HEK293 (cell line): ENCODE results near the gene GZF1.

Source experiments
- ZNF138 ChIP-seq: fragments of 450-650 bp; formaldehyde crosslinking; IDR thresholded peaks from 2 replicates; pipeline ENCODE4 v1.5.1; 2016; ENCODE audit warnings: missing biosample characterization, missing genetic modification characterization, borderline replicate concordance
- ZNF274 ChIP-seq, 2 experiments: fragments of 200-500 bp in 1 of 2; fragments of 450-650 bp in 1 of 2; sonication (Bioruptor generic) in 1 of 2; formaldehyde crosslinking in 1 of 2; IDR thresholded peaks; 2 replicates each; pipeline versions ENCODE4 v1.5.1 to v1.6.1; 2014 to 2016; ENCODE audit warnings: borderline replicate concordance in 1 of 2, inconsistent platforms in 1 of 2, low read length in 1 of 2, missing biosample characterization in 1 of 2, missing genetic modification characterization in 1 of 2
- TF ChIP-seq, protein P1 (sequence below): fragments of 450-650 bp; formaldehyde crosslinking; optimal IDR thresholded peaks from 2 replicates; pipeline ENCODE3; 2016; ENCODE audit warnings: missing biosample characterization, mild to moderate bottlenecking, missing genetic modification characterization
- TF ChIP-seq, protein P2 (sequence below): fragments of 450-650 bp; formaldehyde crosslinking; IDR thresholded peaks from 2 replicates; pipeline ENCODE4 v1.5.1; 2016; ENCODE audit warnings: missing biosample characterization, missing genetic modification characterization

DNA sequence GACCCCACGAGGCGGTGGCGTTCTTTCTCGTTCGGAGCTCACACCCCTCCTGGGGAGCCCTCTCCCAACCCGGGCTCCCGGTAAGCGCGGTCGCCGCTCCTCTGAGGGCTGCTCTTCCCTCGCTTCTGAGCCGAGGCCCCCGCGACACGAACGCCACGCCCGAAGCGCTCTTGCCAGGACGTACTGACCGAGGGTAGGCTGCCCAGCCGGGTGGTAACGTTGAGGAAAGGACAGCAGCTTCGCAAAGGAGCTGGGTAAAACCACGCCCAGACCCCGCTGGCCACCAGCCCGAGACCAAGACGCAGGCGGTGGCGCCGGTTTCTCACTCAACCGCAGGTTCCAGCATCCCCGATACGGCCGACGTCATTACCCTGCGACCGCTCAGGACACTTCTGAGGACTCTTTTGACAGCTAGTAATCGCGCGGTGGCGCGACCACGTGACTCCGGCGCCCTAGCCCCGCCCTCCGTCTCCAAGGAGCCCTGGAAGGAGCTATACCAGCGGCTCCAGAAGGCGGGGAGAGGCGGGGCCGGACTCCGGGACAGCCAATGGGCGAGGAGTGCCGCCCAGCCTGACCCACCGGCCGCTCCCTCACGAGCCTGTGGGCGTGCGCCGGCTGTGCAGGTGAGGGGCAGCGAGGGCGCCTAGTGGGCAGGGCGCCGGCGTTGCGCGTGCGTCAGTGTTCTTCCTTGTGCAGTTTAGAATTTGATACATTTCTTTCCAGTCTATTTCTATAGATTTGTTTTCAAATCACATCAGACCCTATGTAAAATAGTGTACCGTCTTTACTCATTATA, 4.0 kb upstream of the GZF1 start:
- TF ChIP-seq, protein P1, sequence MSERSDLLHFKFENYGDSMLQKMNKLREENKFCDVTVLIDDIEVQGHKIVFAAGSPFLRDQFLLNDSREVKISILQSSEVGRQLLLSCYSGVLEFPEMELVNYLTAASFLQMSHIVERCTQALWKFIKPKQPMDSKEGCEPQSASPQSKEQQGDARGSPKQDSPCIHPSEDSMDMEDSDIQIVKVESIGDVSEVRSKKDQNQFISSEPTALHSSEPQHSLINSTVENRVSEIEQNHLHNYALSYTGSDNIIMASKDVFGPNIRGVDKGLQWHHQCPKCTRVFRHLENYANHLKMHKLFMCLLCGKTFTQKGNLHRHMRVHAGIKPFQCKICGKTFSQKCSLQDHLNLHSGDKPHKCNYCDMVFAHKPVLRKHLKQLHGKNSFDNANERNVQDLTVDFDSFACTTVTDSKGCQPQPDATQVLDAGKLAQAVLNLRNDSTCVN (tag by site-specific recombination), result peak; percentile 83
- TF ChIP-seq, protein P2, sequence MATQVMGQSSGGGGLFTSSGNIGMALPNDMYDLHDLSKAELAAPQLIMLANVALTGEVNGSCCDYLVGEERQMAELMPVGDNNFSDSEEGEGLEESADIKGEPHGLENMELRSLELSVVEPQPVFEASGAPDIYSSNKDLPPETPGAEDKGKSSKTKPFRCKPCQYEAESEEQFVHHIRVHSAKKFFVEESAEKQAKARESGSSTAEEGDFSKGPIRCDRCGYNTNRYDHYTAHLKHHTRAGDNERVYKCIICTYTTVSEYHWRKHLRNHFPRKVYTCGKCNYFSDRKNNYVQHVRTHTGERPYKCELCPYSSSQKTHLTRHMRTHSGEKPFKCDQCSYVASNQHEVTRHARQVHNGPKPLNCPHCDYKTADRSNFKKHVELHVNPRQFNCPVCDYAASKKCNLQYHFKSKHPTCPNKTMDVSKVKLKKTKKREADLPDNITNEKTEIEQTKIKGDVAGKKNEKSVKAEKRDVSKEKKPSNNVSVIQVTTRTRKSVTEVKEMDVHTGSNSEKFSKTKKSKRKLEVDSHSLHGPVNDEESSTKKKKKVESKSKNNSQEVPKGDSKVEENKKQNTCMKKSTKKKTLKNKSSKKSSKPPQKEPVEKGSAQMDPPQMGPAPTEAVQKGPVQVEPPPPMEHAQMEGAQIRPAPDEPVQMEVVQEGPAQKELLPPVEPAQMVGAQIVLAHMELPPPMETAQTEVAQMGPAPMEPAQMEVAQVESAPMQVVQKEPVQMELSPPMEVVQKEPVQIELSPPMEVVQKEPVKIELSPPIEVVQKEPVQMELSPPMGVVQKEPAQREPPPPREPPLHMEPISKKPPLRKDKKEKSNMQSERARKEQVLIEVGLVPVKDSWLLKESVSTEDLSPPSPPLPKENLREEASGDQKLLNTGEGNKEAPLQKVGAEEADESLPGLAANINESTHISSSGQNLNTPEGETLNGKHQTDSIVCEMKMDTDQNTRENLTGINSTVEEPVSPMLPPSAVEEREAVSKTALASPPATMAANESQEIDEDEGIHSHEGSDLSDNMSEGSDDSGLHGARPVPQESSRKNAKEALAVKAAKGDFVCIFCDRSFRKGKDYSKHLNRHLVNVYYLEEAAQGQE (tag by site-specific recombination), result peak; percentile 58; the same call in 1 of the 2 replicates
- TF ChIP-seq ZNF138 (tag by site-specific recombination) (no peak), ZNF274 (IDR thresholded peaks at IDR 0.05; ENCODE audit: low read length) (no peak), ZNF274 (tag by site-specific recombination; IDR thresholded peaks at IDR 0.05; ENCODE audit: borderline replicate concordance) (no peak)
